HG03378 (cell line): ENCODE data around the gene OR10A3.

Experiments used
- ATAC-seq: cut with Tn5 transposase; IDR thresholded peaks from one replicate; pipeline ENCODE4 v1.9.1; 2021; ENCODE audit warnings: mild to moderate bottlenecking, moderate library complexity; ENCODE audit not compliant: unreplicated experiment

OR10A3 gene

DNA sequence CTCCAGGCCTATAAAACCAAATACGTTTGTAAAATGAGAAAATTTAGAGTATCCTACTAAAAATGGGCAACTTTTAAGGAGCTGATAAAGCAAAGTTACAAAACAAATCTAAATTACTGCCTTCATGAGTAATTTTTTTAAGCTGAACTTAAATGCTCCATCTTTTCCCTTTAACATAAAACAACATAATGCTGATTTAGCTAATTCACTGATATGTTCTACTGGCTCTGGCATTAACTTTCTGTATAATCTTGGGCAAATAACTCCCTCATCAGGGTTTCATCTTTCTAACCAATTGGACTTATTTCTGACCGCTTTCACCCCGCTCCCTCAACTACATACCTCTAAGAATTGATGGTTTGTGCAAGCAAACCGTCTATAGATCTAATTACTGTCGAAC lies 362 bp downstream of the OR10A3 start:
- no peak for ATAC-seq

DNA sequence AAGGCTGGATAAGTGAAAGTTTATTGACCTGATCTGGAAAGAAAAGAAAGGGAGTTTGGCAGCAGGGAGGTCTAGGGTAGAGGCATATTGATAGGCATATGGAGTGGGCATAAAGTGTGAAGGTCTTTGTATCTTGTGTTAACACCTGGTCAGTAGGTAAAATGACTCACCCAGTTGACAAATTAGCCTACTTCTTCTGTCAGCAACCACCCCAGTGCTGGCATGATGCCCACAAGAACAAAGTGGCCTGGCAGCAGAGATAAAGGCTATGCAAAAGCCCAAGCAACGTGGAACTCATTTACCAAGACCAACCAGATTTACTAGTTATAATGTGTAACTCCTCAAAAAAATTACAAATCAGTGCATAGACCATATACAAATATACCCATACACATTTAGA lies 4.9 kb downstream of the OR10A3 start:
- no peak for ATAC-seq

DNA sequence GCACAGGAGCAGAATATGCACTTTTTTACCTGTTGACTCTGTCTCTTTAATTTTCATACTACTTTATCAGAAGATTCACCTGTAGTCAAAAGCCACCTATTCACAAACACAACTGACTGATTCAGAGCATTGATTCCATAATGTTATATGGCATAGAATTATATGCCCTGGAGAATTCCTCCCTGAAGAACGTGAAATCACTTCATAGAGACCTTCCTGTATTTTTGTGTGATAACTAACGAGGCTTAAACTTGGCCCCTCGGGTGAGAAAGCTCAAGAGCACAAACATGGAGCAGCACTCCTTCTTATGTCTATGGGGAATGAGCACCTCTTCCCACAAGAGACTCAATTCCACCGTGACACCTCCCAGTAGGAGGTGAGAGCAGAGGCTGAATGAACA lies 10.3 kb downstream of the OR10A3 start, which contains the start of gene OR10A6:
OR10A6 (minus strand) TSS at position 101 of the 400 bp plus-strand sequence. CDS start 2,606 bp downstream, outside the sequence.
- no peak for ATAC-seq

DNA sequence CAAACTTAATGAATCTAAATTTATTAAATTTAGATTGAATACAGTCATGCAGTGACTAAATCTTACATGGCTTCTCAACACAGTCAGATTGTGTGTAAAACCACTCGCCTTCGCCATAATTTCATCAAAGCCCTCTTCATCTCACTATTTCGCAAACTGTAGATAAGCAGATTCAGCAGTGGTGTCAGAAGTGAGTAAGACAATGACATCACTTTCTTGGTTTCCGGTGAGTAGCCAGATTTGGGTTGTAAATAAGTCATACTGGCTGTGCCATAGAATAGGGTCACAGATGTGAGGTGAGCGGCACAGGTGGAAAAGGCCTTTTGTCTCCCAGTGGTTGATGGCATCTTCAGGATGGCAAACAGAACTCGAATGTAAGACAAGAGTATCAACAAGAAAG lies 13.9 kb downstream of the OR10A3 start:
- no peak for ATAC-seq

GRCh38 chr11:7924536-7924935 lies 17.0 kb downstream of the OR10A3 start:
- ATAC-seq, result no peak

DNA sequence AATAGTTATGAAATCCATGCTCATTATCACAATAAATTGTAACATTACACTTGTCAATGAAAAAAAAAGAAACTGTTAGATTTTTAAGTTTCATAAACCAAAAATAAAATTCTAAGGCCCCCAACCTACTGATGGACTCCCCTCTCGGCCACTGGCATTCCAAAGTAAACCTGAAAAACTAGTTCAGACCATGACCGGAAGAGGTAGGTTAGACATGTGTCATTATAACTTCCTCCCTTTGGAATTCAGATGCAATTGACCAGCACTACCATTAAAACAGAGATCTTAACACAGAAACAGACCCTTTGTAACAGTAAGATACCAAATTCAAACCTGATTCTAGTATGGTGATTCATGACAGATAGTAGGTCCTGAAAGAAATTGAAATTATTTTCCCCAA lies 23.4 kb downstream of the OR10A3 start:
- ATAC-seq, result no peak

GRCh38 chr11:7911011-7911410 lies 30.5 kb downstream of the OR10A3 start:
- ATAC-seq, result no peak

GRCh38 chr11:7910286-7910788 lies 31.2 kb downstream of the OR10A3 start:
- ATAC-seq, result no peak

- ATAC-seq, result no peak
Measured at GRCh38 chr11:7909585-7910285, 31.8 kb downstream of the OR10A3 start.

DNA sequence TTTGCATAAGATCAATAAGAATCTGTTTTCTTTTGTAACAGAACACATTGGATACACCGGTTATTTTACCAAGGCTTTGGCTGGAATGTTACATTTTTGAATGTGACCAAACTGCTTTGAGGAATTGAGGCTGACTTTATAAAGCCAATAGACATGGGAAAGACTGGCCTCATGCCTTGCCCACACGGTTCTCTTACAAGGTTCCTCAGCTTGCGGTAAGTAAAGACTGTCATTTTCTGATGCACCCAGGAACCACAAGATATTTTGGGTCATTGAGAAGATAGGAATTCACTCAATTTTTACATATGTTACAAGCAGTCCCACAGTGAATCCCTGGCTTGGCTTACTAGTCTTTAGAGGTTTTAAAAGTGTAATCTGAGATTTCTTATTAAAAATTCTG lies 34.4 kb downstream of the OR10A3 start:
- ATAC-seq, result no peak

GRCh38 chr11:7906481-7906880 lies 35.0 kb downstream of the OR10A3 start:
- no peak for ATAC-seq

GRCh38 chr11:7905961-7906429 lies 35.5 kb downstream of the OR10A3 start:
- no peak for ATAC-seq

DNA sequence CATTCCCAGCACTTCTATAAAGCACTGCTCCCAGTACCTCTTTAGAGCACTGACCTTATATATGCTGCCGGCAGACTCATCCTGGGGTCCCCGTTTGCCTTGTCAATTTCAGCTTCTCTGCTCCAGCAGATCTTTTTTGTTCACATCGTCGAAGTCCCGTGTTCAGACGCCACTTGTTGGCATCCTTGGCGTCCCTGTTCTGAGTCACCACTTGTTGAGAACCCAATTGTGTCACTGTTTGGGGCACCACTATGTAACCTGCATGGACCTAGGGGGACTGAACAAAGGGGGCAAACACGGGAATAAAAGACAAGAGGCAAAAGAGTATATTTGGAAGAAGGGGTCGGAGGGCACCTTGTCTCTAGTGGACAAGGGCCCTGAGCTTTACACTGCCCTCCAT lies 36.0 kb downstream of the OR10A3 start:
- ATAC-seq, result no peak

DNA sequence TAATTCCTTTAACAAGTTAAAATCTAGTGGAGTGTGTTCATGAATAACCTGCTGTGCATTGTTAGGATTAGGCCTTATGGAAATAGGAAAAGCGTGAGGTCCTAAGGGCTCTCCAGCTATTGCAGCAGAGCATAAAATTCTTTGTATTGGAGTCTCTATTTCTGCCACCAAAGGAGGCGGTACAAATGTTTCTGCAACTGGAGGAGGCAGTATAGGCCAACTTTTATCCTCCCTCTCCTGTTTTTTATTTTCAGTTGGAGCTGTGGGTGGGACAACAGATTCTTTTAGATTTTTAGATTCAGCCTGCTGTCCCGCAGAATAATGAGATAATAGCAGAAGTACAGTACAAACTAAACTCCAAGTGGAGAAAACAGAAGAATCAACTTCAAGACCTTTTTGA lies 36.6 kb downstream of the OR10A3 start:
- ATAC-seq, result no peak

DNA sequence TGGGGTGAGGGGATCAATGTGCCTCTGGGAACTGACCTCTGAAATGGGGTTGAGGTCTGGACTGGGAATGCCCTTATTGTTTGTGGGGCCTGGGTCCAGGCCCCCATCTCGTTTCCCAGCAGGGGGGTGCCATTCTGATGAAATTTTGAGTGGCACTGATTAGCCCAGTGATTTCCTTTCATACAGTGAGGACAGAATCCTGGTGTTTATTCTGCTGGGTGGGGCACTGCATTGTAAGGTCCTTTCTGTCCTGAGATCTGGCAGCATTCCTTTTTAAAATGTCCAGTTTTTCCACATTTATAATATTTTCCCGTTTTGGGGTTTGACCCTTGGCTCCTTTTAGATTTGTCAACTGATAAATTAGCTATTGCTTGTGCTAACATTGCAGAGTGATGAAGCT lies 37.6 kb downstream of the OR10A3 start:
- ATAC-seq, result no peak

GRCh38 chr11:7901319-7901854 lies 40.1 kb downstream of the OR10A3 start:
- no peak for ATAC-seq

DNA sequence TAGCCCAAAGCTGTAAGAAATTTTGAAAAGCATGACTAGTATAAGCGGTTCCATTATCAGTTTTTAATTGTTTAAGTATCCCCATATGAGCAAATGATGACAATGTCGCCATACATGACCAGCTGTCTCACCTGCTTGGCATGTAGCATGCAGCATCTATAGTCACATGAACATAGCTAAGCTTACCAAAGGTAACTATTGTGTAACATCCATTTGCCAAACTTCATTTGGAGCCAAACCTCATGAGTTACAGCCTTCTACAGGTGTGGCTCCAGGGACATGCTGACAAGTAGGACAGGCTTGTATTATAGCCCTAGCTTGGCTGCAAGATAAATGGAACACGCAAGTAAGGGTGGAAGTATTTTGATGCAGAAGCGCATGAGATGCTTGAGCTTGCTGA lies 40.8 kb downstream of the OR10A3 start:
- no peak for ATAC-seq

DNA sequence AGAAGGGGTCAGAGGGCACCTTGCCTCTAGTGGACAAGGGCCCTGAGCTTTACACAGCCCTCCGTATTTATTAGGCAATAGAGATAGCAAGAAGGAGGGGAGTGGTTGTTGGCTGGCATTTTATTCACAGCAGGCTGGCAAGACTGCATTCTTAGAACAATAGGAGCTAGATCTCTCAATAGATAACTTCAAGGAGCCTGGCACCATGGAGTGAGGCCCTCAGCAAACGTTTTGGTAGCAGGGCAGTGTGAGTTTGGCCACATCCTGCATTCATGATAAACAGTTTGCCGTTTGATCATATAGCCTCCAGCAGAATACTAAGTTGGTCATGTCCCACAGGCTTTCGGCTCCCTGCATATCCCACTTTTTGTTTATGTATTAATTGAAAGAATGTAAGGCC lies 42.1 kb downstream of the OR10A3 start:
- no peak for ATAC-seq

GRCh38 chr11:7898666-7899283 lies 42.7 kb downstream of the OR10A3 start:
- ATAC-seq, result no peak

GRCh38 chr11:7896009-7896785 lies 45.3 kb downstream of the OR10A3 start:
- no peak for ATAC-seq

- ATAC-seq, result no peak
Measured at GRCh38 chr11:7894251-7894650, 47.3 kb downstream of the OR10A3 start.
